Stimulated activated CD8-positive, alpha-beta memory T cell treated with anti-CD3 and anti-CD28 coated beads, Interleukin-12 subunit alpha, Interleukin-12 subunit beta, amount 100 ng/mL, for 1 hour (primary cell): ENCODE measurements around the gene STARD7.

Experiments used
- DNase-seq: peaks from one replicate; pipeline ENCODE4 v3.0.0-alpha.2; 2020; ENCODE audit warnings: low read depth

STARD7 gene

DNA sequence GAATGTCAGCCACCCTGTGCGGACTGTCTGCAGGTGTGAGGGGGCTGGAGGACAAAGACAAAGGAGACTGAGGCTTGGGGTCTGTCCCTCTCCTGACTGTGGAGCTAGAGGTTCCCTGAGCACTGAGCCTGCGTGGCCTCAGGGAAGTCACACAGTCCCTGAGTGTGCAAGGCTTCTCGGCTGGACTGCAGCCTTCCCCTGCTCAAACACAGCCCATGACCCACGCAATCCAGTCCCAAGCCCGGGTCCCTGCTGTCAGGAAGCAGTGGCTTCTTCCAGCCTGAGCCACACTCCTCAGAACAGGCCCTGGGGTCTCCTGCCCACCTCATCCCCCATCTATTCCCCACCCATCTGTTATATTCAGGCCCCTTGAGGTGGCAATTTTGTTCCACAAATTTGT is 73.0 kb downstream of the STARD7 start:
- no peak for DNase-seq

DNA sequence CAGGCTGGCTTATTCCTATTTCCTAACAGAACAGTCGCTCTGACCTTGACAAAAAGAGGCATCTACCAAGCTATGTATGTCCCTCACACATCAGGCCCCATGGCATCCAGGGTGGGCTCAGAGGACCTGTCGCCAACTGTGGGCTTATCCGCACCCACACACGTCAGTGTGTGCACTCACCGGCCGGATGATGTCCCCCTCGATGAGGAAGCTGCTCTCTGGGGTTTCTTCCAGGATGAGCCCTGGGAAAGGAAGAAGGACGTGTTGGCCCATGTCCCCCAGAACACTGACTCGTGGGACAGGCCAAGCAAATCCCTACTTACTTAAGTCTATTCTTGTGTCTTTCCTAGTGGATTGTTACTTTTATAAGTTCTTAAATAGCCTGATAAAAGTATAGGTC is 73.5 kb downstream of the STARD7 start:
- no peak for DNase-seq
